HEK293T (cell line): Measurements from ENCODE around the gene KRTAP10-3.

ENCODE experiments used
- CTCF ChIA-PET: fragments of 350-600 bp; formaldehyde crosslinking; extraction: SDS; loops from one replicate; lab custom pipeline; 2021; ENCODE audit warnings: antibody characterized with exemption, inconsistent platforms; lab: Yijun Ruan, JAX
- POLR2A ChIA-PET: fragments of 350-600 bp; formaldehyde crosslinking; extraction: SDS; loops from one replicate; lab custom pipeline; 2020; ENCODE audit warnings: antibody characterized with exemption, inconsistent platforms; lab: Yijun Ruan, JAX
- DNase-seq: peaks from one replicate; pipeline ENCODE4 v3.0.0; 2012; ENCODE audit warnings: mixed read lengths; ENCODE audit errors: extremely low spot score
- ARNT ChIP-seq: fragments of 450-650 bp; IDR thresholded peaks from 2 replicates; pipeline ENCODE4 v1.6.1; 2017; ENCODE audit warnings: mild to moderate bottlenecking
- BHLHE40 ChIP-seq: fragments of 450-650 bp; IDR thresholded peaks from 2 replicates; pipeline ENCODE4 v1.6.1; 2016; ENCODE audit warnings: mild to moderate bottlenecking, moderate library complexity, borderline replicate concordance
- CTBP1 ChIP-seq: fragments of 450-650 bp; IDR thresholded peaks from 2 replicates; pipeline ENCODE4 v1.6.1; 2016; ENCODE audit warnings: borderline replicate concordance
- ELF4 ChIP-seq: fragments of 450-650 bp; IDR thresholded peaks from 2 replicates; pipeline ENCODE4 v1.6.1; 2017; ENCODE audit warnings: antibody characterized with exemption
- FOXA1 ChIP-seq: fragments of 450-650 bp; IDR thresholded peaks from 2 replicates; pipeline ENCODE4 v1.6.1; 2016; ENCODE audit warnings: mild to moderate bottlenecking
- FOXK2 ChIP-seq: fragments of 450-650 bp; IDR thresholded peaks from 2 replicates; pipeline ENCODE4 v1.6.1; 2016; ENCODE audit warnings: mild to moderate bottlenecking
- FOXM1 ChIP-seq: fragments of 450-650 bp; IDR thresholded peaks from 2 replicates; pipeline ENCODE4 v1.6.1; 2017; ENCODE audit warnings: mild to moderate bottlenecking, borderline replicate concordance
- HDGF ChIP-seq: fragments of 450-650 bp; IDR thresholded peaks from 2 replicates; pipeline ENCODE4 v1.6.1; 2017; ENCODE audit warnings: antibody characterized with exemption, borderline replicate concordance
- L3MBTL2 ChIP-seq: fragments of 450-650 bp; conservative IDR thresholded peaks from 2 replicates; pipeline ENCODE4 v1.6.1; 2016; ENCODE audit warnings: mild to moderate bottlenecking
- LEF1 ChIP-seq: fragments of 450-650 bp; IDR thresholded peaks from 2 replicates; pipeline ENCODE4 v1.6.1; 2017; ENCODE audit warnings: mild to moderate bottlenecking, borderline replicate concordance
- NFRKB ChIP-seq: fragments of 450-650 bp; IDR thresholded peaks from 2 replicates; pipeline ENCODE4 v1.6.1; 2016; ENCODE audit warnings: mild to moderate bottlenecking, moderate library complexity
- PKNOX1 ChIP-seq: fragments of 450-650 bp; IDR thresholded peaks from 2 replicates; pipeline ENCODE4 v1.6.1; 2016
- SP1 ChIP-seq: fragments of 450-650 bp; IDR thresholded peaks from 2 replicates; pipeline ENCODE4 v1.6.1; 2017
- SUZ12 ChIP-seq: fragments of 450-650 bp; IDR thresholded peaks from 2 replicates; pipeline ENCODE4 v1.6.1; 2016; ENCODE audit warnings: mild to moderate bottlenecking
- TARDBP ChIP-seq: fragments of 450-650 bp; IDR thresholded peaks from 2 replicates; pipeline ENCODE4 v1.6.1; 2016
- ZNF384 ChIP-seq: fragments of 450-650 bp; IDR thresholded peaks from 2 replicates; pipeline ENCODE4 v1.6.1; 2016

Gene KRTAP10-3

GRCh38 chr21:44510109-44510507 is 48.5 kb downstream of the KRTAP10-3 start:
- DNase-seq, result no peak
- TF ChIP-seq ZNF384 (no peak), SP1 (no peak), ARNT (no peak), PKNOX1 (no peak), HDGF (no peak), SUZ12 (no peak), CTBP1 (no peak)
- CTCF ChIA-PET, result interaction anchor here (1.0 to 1.6 kb wide), 5 partner anchors 8 to 283 kb away, joined by 3 to 10 read pairs (median 5); no protein-coding TSS in a partner anchor
- POLR2A ChIA-PET, result no interaction called here

GRCh38 chr21:44509539-44509938 is 49.1 kb downstream of the KRTAP10-3 start:
- TF ChIP-seq FOXK2, result no peak
- no peak for TF ChIP-seq L3MBTL2
- no peak for TF ChIP-seq LEF1
- no peak for TF ChIP-seq BHLHE40
- TF ChIP-seq TARDBP, result no peak
- no peak for TF ChIP-seq PKNOX1
- TF ChIP-seq CTBP1, result no peak
- no peak for TF ChIP-seq ELF4
- no peak for TF ChIP-seq FOXM1
- TF ChIP-seq NFRKB, result no peak
- no peak for TF ChIP-seq ZNF384
- no peak for TF ChIP-seq ARNT
- no peak for TF ChIP-seq FOXA1
- TF ChIP-seq SUZ12, result no peak
- ChIA-PET POLR2A (no interaction called here), CTCF (interaction anchor here (1.0 to 1.6 kb wide), 3 partner anchors 8 to 233 kb away, joined by 3 to 10 read pairs (median 5); no protein-coding TSS in a partner anchor)
- DNase-seq, result no peak

- DNase-seq, result no peak
- TF ChIP-seq FOXM1 (no peak), SUZ12 (no peak), HDGF (no peak), CTBP1 (no peak), BHLHE40 (no peak), ELF4 (no peak), L3MBTL2 (no peak), SP1 (no peak), ZNF384 (no peak), TARDBP (no peak), PKNOX1 (no peak), ARNT (no peak)
- POLR2A ChIA-PET, result no interaction called here
- CTCF ChIA-PET, result no interaction called here
Observed at GRCh38 chr21:44508711-44509445, 49.7 kb downstream of the KRTAP10-3 start.

- POLR2A ChIA-PET, result no interaction called here
- CTCF ChIA-PET, result no interaction called here
- no peak for DNase-seq
- TF ChIP-seq NFRKB, result no peak
- TF ChIP-seq FOXA1, result no peak
- TF ChIP-seq SUZ12, result no peak
- TF ChIP-seq ELF4, result no peak
- TF ChIP-seq SP1, result no peak
- TF ChIP-seq FOXK2, result no peak
- no peak for TF ChIP-seq L3MBTL2
- TF ChIP-seq TARDBP, result no peak
- no peak for TF ChIP-seq PKNOX1
- no peak for TF ChIP-seq HDGF
- TF ChIP-seq LEF1, result no peak
- no peak for TF ChIP-seq CTBP1
- TF ChIP-seq FOXM1, result no peak
- no peak for TF ChIP-seq BHLHE40
- no peak for TF ChIP-seq ARNT
- no peak for TF ChIP-seq ZNF384
Observed at GRCh38 chr21:44508426-44508710, 50.2 kb downstream of the KRTAP10-3 start.
